Measurements from ENCODE around the gene SAMD13.

The SAMD13 gene

DNA sequence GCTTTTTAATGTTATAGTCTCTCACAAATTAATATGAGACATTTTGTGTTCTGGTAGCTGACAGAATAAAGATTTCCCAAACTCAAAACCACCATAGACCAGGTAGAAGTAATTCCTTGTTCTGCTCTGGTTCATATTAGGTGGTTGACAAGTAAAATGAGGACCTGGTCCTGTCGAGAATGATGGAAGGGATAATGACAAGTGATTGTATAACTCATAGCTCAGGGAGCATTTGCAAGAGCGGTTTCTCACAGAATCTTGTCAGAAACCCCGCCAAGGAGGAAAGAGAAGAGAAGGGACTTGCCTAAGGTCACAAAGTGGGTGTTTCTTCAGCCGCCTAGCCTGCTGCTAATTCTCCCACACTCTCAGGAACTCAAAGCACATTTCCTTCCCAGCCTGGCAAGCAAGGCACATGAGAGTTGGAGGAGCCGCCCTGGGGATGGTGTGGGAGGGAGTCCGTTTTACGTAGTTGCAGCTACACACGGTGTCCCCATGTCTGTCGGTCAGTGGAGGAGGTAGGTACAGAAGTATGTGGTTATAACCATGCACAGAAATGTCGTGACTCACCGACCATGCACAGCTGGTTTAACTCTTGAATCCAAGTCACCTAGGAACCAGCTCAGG is 46.5 kb downstream of the SAMD13 start:
- Histone ChIP-seq H3K36me3 (ENCODE audit: control insufficient read depth in 1 of 2, insufficient read depth in 2 of 2, low read length in 2 of 2) (no peaks in the 10 kb centered on the region), H3K27ac (ENCODE audit: low read depth, low read length) (no peak overlapping the region), H2AK5ac (ENCODE audit: low read length) (no peak overlapping the region), H2BK5ac (ENCODE audit: low read depth, low read length, poor library complexity) (no peak overlapping the region), H3K23ac (ENCODE audit: low read length) (no peak overlapping the region), H3K4me1 (ENCODE audit: control insufficient read depth in 1 of 2, insufficient read depth in 2 of 2, low read length in 2 of 2) (peaks cover 0 to 6% of the 10 kb centered on the region in 2 experiments), H3K18ac (ENCODE audit: low read length) (no peak overlapping the region), H4K91ac (ENCODE audit: low read depth, low read length) (no peak overlapping the region), H3K14ac (ENCODE audit: low read length) (no peak overlapping the region), H3K4me3 (ENCODE audit: low read depth, low read length) (no peak overlapping the region), H4K12ac (ENCODE audit: low read depth, low read length) (no peak overlapping the region), H3K79me1 (ENCODE audit: low read length) (peaks cover 1% of the 10 kb centered on the region), H3K9me3 (ENCODE audit: insufficient read depth, low read depth, low read length) (no peaks in the 10 kb centered on the region), H2BK12ac (ENCODE audit: low read length) (no peak overlapping the region), H3K79me2 (ENCODE audit: control insufficient read depth, insufficient read depth, low read length, poor library complexity) (no peaks in the 10 kb centered on the region), H3K4ac (ENCODE audit: low read depth, low read length) (no peak overlapping the region), H2AFZ (ENCODE audit: insufficient read depth, low read length, poor library complexity) (no peak overlapping the region), H3K4me2 (ENCODE audit: low read length) (no peak overlapping the region), H4K8ac (ENCODE audit: low read depth, low read length) (no peak overlapping the region), H3K9ac (ENCODE audit: low read length) (no peak overlapping the region), H3K27me3 (ENCODE audit: insufficient read depth, low read length) (no peaks in the 10 kb centered on the region), H2BK120ac (ENCODE audit: insufficient read depth, low read length, poor library complexity) (no peak overlapping the region)
- DNase-seq, result peak in 1 of 2 donors; percentile 29
- no CpG with 5 or more reads among the region's 11 CpGs for WGBS (ENCODE audit: extremely low coverage, insufficient coverage, insufficient read length)

DNA sequence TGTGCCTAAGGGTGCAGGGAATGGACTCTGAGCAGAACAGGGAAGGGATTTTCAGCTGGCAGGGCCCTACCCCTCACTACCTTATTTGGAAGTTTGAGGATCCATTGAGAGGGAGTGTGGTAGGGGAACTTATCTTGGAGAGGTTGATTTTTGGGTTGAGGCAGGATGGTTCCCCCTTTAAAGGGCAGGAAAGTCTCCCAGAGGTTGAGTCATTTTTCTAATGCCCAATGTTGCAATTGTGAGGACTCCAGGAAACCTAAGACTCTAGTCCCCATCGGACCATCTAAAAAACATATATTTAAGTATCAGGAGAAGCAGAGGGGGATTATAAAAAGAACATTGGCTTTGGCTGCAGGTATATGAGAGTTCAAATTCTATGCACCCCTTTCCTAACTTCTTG is 47.3 kb downstream of the SAMD13 start:
- Histone ChIP-seq H3K27me3 (ENCODE audit: insufficient read depth, low read length) (no peaks in the 10 kb centered on the region), H2AFZ (ENCODE audit: insufficient read depth, low read length, poor library complexity) (no peak overlapping the region), H2AK5ac (ENCODE audit: low read length) (no peak overlapping the region), H3K79me1 (ENCODE audit: low read length) (peaks cover 1% of the 10 kb centered on the region), H3K4me2 (ENCODE audit: low read length) (no peak overlapping the region), H4K8ac (ENCODE audit: low read depth, low read length) (no peak overlapping the region), H2BK12ac (ENCODE audit: low read length) (no peak overlapping the region), H2BK120ac (ENCODE audit: insufficient read depth, low read length, poor library complexity) (no peak overlapping the region), H3K79me2 (ENCODE audit: control insufficient read depth, insufficient read depth, low read length, poor library complexity) (no peaks in the 10 kb centered on the region), H3K14ac (ENCODE audit: low read length) (no peak overlapping the region), H3K18ac (ENCODE audit: low read length) (no peak overlapping the region), H4K12ac (ENCODE audit: low read depth, low read length) (no peak overlapping the region), H3K9me3 (ENCODE audit: insufficient read depth, low read depth, low read length) (no peaks in the 10 kb centered on the region), H3K9ac (ENCODE audit: low read length) (no peak overlapping the region), H2BK5ac (ENCODE audit: low read depth, low read length, poor library complexity) (peak overlapping the region; percentile 11), H3K27ac (ENCODE audit: low read depth, low read length) (no peak overlapping the region), H4K91ac (ENCODE audit: low read depth, low read length) (no peak overlapping the region), H3K23ac (ENCODE audit: low read length) (no peak overlapping the region), H3K4ac (ENCODE audit: low read depth, low read length) (no peak overlapping the region), H3K36me3 (ENCODE audit: control insufficient read depth in 1 of 2, insufficient read depth in 2 of 2, low read length in 2 of 2) (no peaks in the 10 kb centered on the region), H3K4me3 (ENCODE audit: low read depth, low read length) (no peak overlapping the region), H3K4me1 (ENCODE audit: control insufficient read depth in 1 of 2, insufficient read depth in 2 of 2, low read length in 2 of 2) (peaks cover 0 to 6% of the 10 kb centered on the region in 2 experiments)
- WGBS (ENCODE audit: extremely low coverage, insufficient coverage, insufficient read length), result no CpG with 5 or more reads among the region's 1 CpG
- no peak for DNase-seq

DNA sequence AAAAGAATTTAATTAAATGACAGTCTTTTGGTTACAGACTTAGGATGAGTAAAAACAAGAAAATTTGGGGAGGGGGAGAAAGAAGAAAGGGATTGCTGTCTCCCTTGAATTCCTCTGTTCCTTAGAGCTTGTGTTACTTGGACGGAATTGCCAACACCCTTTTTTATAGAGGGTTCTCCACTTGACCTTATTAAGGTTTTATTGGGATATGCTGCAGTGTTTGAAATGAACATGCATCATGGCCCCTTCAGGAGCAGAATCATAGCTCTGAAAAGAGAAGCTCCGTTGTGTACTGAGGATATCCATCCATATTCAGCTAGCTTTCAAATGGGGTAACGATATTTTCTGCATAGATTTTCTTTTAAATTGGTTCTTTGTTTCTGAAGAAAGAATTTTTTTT is 48.6 kb downstream of the SAMD13 start:
- H3K36me3 ChIP-seq (ENCODE audit: control insufficient read depth in 1 of 2, insufficient read depth in 2 of 2, low read length in 2 of 2), result no peaks in the 10 kb centered on the region
- H4K12ac ChIP-seq (ENCODE audit: low read depth, low read length), result no peak overlapping the region
- H3K4me2 ChIP-seq (ENCODE audit: low read length), result no peak overlapping the region
- no peak overlapping the region for H3K4ac ChIP-seq (ENCODE audit: low read depth, low read length)
- no peak overlapping the region for H2BK5ac ChIP-seq (ENCODE audit: low read depth, low read length, poor library complexity)
- peaks cover 1% of the 10 kb centered on the region for H3K79me1 ChIP-seq (ENCODE audit: low read length)
- H4K91ac ChIP-seq (ENCODE audit: low read depth, low read length), result no peak overlapping the region
- H2AK5ac ChIP-seq (ENCODE audit: low read length), result no peak overlapping the region
- H4K8ac ChIP-seq (ENCODE audit: low read depth, low read length), result no peak overlapping the region
- peaks cover 0 to 8% of the 10 kb centered on the region in 2 experiments for H3K4me1 ChIP-seq (ENCODE audit: control insufficient read depth in 1 of 2, insufficient read depth in 2 of 2, low read length in 2 of 2)
- H3K4me3 ChIP-seq (ENCODE audit: low read depth, low read length), result no peak overlapping the region
- H3K9me3 ChIP-seq (ENCODE audit: insufficient read depth, low read depth, low read length), result no peaks in the 10 kb centered on the region
- no CpG with 5 or more reads among the region's 3 CpGs for WGBS (ENCODE audit: extremely low coverage, insufficient coverage, insufficient read length)
- H2BK120ac ChIP-seq (ENCODE audit: insufficient read depth, low read length, poor library complexity), result no peak overlapping the region
- H3K79me2 ChIP-seq (ENCODE audit: control insufficient read depth, insufficient read depth, low read length, poor library complexity), result no peaks in the 10 kb centered on the region
- DNase-seq, result no peak
- no peak overlapping the region for H3K14ac ChIP-seq (ENCODE audit: low read length)
- no peak overlapping the region for H3K18ac ChIP-seq (ENCODE audit: low read length)
- no peak overlapping the region for H3K23ac ChIP-seq (ENCODE audit: low read length)
- no peak overlapping the region for H3K27ac ChIP-seq (ENCODE audit: low read depth, low read length)
- no peak overlapping the region for H2AFZ ChIP-seq (ENCODE audit: insufficient read depth, low read length, poor library complexity)
- H2BK12ac ChIP-seq (ENCODE audit: low read length), result no peak overlapping the region
- no peaks in the 10 kb centered on the region for H3K27me3 ChIP-seq (ENCODE audit: insufficient read depth, low read length)
- H3K9ac ChIP-seq (ENCODE audit: low read length), result no peak overlapping the region

GRCh38 chr1:84350550-84350949 is 49.0 kb downstream of the SAMD13 start:
- H2BK12ac ChIP-seq (ENCODE audit: low read length), result no peak overlapping the region
- no peaks in the 10 kb centered on the region for H3K36me3 ChIP-seq (ENCODE audit: control insufficient read depth in 1 of 2, insufficient read depth in 2 of 2, low read length in 2 of 2)
- no peak overlapping the region for H3K23ac ChIP-seq (ENCODE audit: low read length)
- no peak overlapping the region for H4K8ac ChIP-seq (ENCODE audit: low read depth, low read length)
- no peak overlapping the region for H2BK5ac ChIP-seq (ENCODE audit: low read depth, low read length, poor library complexity)
- H3K4ac ChIP-seq (ENCODE audit: low read depth, low read length), result no peak overlapping the region
- H2BK120ac ChIP-seq (ENCODE audit: insufficient read depth, low read length, poor library complexity), result no peak overlapping the region
- no peaks in the 10 kb centered on the region for H3K27me3 ChIP-seq (ENCODE audit: insufficient read depth, low read length)
- DNase-seq, result no peak
- H3K18ac ChIP-seq (ENCODE audit: low read length), result no peak overlapping the region
- H3K9me3 ChIP-seq (ENCODE audit: insufficient read depth, low read depth, low read length), result no peaks in the 10 kb centered on the region
- H3K4me3 ChIP-seq (ENCODE audit: low read depth, low read length), result no peak overlapping the region
- H4K91ac ChIP-seq (ENCODE audit: low read depth, low read length), result no peak overlapping the region
- no peak overlapping the region for H3K27ac ChIP-seq (ENCODE audit: low read depth, low read length)
- no peaks in the 10 kb centered on the region for H3K79me2 ChIP-seq (ENCODE audit: control insufficient read depth, insufficient read depth, low read length, poor library complexity)
- H2AK5ac ChIP-seq (ENCODE audit: low read length), result no peak overlapping the region
- no CpG with 5 or more reads among the region's 3 CpGs for WGBS (ENCODE audit: extremely low coverage, insufficient coverage, insufficient read length)
- no peak overlapping the region for H3K14ac ChIP-seq (ENCODE audit: low read length)
- peaks cover 0 to 8% of the 10 kb centered on the region in 2 experiments for H3K4me1 ChIP-seq (ENCODE audit: control insufficient read depth in 1 of 2, insufficient read depth in 2 of 2, low read length in 2 of 2)
- H4K12ac ChIP-seq (ENCODE audit: low read depth, low read length), result no peak overlapping the region
- peaks cover 1% of the 10 kb centered on the region for H3K79me1 ChIP-seq (ENCODE audit: low read length)
- no peak overlapping the region for H2AFZ ChIP-seq (ENCODE audit: insufficient read depth, low read length, poor library complexity)
- H3K9ac ChIP-seq (ENCODE audit: low read length), result no peak overlapping the region
- H3K4me2 ChIP-seq (ENCODE audit: low read length), result no peak overlapping the region
